ENCODE results near the gene CNKSR3.

- TF ChIP-seq POLR2AphosphoS5 (IDR thresholded peaks at IDR 0.05), result no peak
- TF ChIP-seq CTCF (IDR thresholded peaks at IDR 0.05), result no peak
Measured at GRCh38 chr6:154345811-154346210, 164.7 kb downstream of the CNKSR3 start.
